ENCODE results near the gene BRAT1.

The BRAT1 gene

DNA sequence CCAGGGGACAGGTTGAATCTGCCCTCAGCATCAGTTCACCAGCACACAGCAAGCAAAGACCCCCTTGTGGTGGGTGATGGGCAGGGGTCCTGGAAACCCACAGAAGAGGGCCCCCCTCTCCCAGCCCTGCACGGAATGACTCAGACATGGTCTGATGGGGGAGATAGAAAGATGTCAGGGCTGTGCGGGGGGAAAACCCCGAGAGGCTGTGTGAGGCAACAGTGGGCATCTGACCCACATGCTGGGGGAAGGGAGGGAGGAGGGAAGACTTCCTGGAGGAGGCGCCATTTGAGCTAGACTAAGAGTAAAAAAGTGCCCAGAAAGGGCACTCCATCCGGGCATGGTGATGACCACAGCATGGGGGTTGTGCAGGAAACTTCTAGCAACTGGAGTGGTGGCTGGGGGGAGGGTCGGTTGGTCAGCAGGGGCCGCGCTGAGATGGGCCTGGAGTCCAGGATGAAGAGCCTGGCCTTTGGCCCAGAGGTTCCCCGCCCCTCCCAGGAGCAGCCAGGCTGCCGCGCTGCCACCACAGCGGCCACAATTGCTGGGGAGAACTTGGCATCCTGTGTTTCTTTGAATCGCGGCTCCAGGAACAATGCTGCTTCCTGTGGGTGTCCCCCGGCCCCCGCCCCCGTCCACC, 33.3 kb downstream of the BRAT1 start:
- no peak overlapping the region for H3K9ac ChIP-seq (ENCODE audit: low read length)
- H4K8ac ChIP-seq (ENCODE audit: low read depth, low read length) = no peak overlapping the region
- H2BK5ac ChIP-seq (ENCODE audit: low read length) = no peak overlapping the region
- H4K5ac ChIP-seq (ENCODE audit: low read length) = no peak overlapping the region
- no peak overlapping the region for H2AK5ac ChIP-seq (ENCODE audit: low read length)
- H3K4me3 ChIP-seq (ENCODE audit: low read length) = no peak overlapping the region
- no peak overlapping the region for H3K27ac ChIP-seq (ENCODE audit: low read depth, low read length)
- H3K4ac ChIP-seq (ENCODE audit: low read depth, low read length) = no peak overlapping the region
- H3K79me2 ChIP-seq (ENCODE audit: control insufficient read depth, insufficient read depth, low read length) = no peaks in the 10 kb centered on the region
- H3K18ac ChIP-seq (ENCODE audit: low read length) = no peak overlapping the region
- H3K4me1 ChIP-seq (ENCODE audit: control insufficient read depth, low read depth, low read length) = peaks cover 14% of the 10 kb centered on the region
- H2BK120ac ChIP-seq (ENCODE audit: low read depth, low read length) = no peak overlapping the region
- H3K56ac ChIP-seq (ENCODE audit: low read length) = no peak overlapping the region
- peaks cover 9% of the 10 kb centered on the region for H3K27me3 ChIP-seq (ENCODE audit: insufficient read depth, low read length, poor library complexity)
- no peaks in the 10 kb centered on the region for H3K36me3 ChIP-seq (ENCODE audit: control insufficient read depth, insufficient read depth, low read length)
- H3K79me1 ChIP-seq (ENCODE audit: low read length) = no peaks in the 10 kb centered on the region
- no peak for DNase-seq
- no peak overlapping the region for H3K23ac ChIP-seq (ENCODE audit: low read length)
- no CpG with 5 or more reads among the region's 17 CpGs for WGBS (ENCODE audit: extremely low coverage, insufficient coverage, low lambda C conversion rate)
- no peak overlapping the region for H2BK15ac ChIP-seq (replicated peaks; ENCODE audit: low read depth)
- no peak overlapping the region for H3K4me2 ChIP-seq (ENCODE audit: low read length)

DNA sequence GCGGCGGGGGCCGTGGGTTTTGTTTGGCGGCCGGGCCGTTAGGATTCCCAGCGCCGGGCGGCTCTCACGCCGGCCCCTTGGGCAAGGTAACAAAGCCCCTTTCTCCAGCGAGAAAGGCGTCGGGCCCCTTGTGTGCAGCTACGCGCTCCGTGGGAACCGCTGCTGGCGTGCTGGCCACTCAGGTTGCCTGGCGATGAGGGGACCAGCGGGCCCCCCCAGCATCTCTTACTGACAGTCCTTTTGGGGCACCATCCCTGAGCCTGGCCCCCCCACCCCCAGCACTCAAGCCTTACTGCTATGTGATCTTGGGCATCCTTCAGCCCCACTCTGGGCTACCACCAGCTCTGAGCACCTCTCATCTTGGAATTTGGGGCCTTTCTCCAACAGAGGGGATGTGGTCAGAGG, 34.0 kb downstream of the BRAT1 start:
- peaks cover 14% of the 10 kb centered on the region for H3K4me1 ChIP-seq (ENCODE audit: control insufficient read depth, low read depth, low read length)
- H4K5ac ChIP-seq (ENCODE audit: low read length) = no peak overlapping the region
- H3K27me3 ChIP-seq (ENCODE audit: insufficient read depth, low read length, poor library complexity) = peaks cover 9% of the 10 kb centered on the region
- H3K18ac ChIP-seq (ENCODE audit: low read length) = no peak overlapping the region
- H4K8ac ChIP-seq (ENCODE audit: low read depth, low read length) = no peak overlapping the region
- no peak overlapping the region for H3K9ac ChIP-seq (ENCODE audit: low read length)
- H2BK5ac ChIP-seq (ENCODE audit: low read length) = no peak overlapping the region
- no peak overlapping the region for H3K23ac ChIP-seq (ENCODE audit: low read length)
- H3K36me3 ChIP-seq (ENCODE audit: control insufficient read depth, insufficient read depth, low read length) = no peaks in the 10 kb centered on the region
- DNase-seq = no peak
- H2BK15ac ChIP-seq (replicated peaks; ENCODE audit: low read depth) = no peak overlapping the region
- H3K79me2 ChIP-seq (ENCODE audit: control insufficient read depth, insufficient read depth, low read length) = no peaks in the 10 kb centered on the region
- no peak overlapping the region for H3K4ac ChIP-seq (ENCODE audit: low read depth, low read length)
- no CpG with 5 or more reads among the region's 21 CpGs for WGBS (ENCODE audit: extremely low coverage, insufficient coverage, low lambda C conversion rate)
- H3K4me3 ChIP-seq (ENCODE audit: low read length) = no peak overlapping the region
- no peak overlapping the region for H3K4me2 ChIP-seq (ENCODE audit: low read length)
- H3K79me1 ChIP-seq (ENCODE audit: low read length) = no peaks in the 10 kb centered on the region
- H3K56ac ChIP-seq (ENCODE audit: low read length) = no peak overlapping the region
- no peak overlapping the region for H2BK120ac ChIP-seq (ENCODE audit: low read depth, low read length)
- no peak overlapping the region for H3K27ac ChIP-seq (ENCODE audit: low read depth, low read length)
- no peak overlapping the region for H2AK5ac ChIP-seq (ENCODE audit: low read length)

DNA sequence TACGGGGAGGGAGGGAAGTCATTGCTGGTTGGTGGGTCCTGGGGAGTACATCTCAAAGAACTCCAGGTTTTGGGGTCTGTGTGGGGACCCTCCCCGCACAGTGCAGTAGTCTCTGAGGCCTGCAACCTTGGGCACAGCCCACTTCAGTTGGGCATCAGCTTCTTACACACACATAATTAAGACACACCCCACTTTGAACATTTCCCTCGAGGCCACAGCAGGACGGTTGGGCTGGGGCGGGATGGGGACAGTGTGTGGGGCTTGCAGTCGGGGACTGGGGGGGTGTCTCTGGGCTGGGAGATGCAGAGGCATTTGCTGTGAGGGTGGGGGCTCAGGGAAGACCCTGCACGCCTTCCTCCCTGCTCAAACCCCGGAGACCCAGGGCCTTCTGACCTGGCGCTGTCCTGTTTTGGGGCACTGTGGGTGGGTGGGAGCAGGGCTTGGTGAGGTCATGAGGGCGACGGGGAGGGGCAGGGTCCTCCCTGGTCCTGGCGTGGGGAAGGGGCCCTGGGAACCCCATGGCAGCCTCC, 34.5 kb downstream of the BRAT1 start:
- H3K79me1 ChIP-seq (ENCODE audit: low read length) = no peaks in the 10 kb centered on the region
- H3K4me2 ChIP-seq (ENCODE audit: low read length) = peak overlapping the region; percentile 36
- no peak overlapping the region for H2BK120ac ChIP-seq (ENCODE audit: low read depth, low read length)
- no peak overlapping the region for H2BK15ac ChIP-seq (replicated peaks; ENCODE audit: low read depth)
- no peak overlapping the region for H3K4ac ChIP-seq (ENCODE audit: low read depth, low read length)
- H2AK5ac ChIP-seq (ENCODE audit: low read length) = no peak overlapping the region
- H3K56ac ChIP-seq (ENCODE audit: low read length) = peak overlapping the region; percentile 37
- no peak overlapping the region for H3K4me3 ChIP-seq (ENCODE audit: low read length)
- no peak overlapping the region for H4K5ac ChIP-seq (ENCODE audit: low read length)
- H3K36me3 ChIP-seq (ENCODE audit: control insufficient read depth, insufficient read depth, low read length) = no peaks in the 10 kb centered on the region
- peaks cover 9% of the 10 kb centered on the region for H3K27me3 ChIP-seq (ENCODE audit: insufficient read depth, low read length, poor library complexity)
- peak overlapping the region; percentile 51 for H3K9ac ChIP-seq (ENCODE audit: low read length)
- WGBS (ENCODE audit: extremely low coverage, insufficient coverage, low lambda C conversion rate) = no CpG with 5 or more reads among the region's 12 CpGs
- H3K4me1 ChIP-seq (ENCODE audit: control insufficient read depth, low read depth, low read length) = peaks cover 14% of the 10 kb centered on the region
- H3K18ac ChIP-seq (ENCODE audit: low read length) = no peak overlapping the region
- no peak overlapping the region for H4K8ac ChIP-seq (ENCODE audit: low read depth, low read length)
- no peak overlapping the region for H3K27ac ChIP-seq (ENCODE audit: low read depth, low read length)
- DNase-seq = no peak
- no peak overlapping the region for H3K23ac ChIP-seq (ENCODE audit: low read length)
- H2BK5ac ChIP-seq (ENCODE audit: low read length) = no peak overlapping the region
- H3K79me2 ChIP-seq (ENCODE audit: control insufficient read depth, insufficient read depth, low read length) = no peaks in the 10 kb centered on the region

DNA sequence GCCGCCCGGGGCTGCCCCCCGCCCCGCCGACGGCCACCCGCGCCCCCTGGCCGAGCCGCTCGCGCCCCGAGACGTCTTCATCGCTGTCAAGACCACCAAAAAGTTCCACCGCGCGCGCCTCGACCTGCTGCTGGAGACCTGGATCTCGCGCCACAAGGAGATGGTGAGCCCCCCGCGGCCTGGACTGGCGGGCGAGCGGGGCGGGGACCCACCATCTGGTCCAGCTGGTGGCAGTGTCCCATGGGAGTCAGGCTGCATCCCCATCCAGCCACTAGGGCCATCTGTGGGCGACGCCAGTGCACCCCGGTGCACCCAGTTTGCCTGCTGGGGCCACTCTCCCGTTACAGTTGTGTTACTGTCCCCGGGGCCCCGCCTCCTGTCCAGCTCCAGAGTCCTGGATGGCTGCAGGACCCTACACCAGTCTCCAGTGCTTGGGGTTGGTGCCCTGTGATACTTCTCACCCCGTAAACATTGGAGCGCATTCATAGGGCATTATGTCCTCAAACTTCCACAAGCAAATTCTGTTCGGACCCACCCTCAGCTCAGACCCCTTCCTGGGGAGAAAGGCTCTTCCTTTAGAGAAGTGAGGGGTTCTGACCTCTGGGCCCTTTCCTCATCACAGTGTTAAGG, 35.1 kb downstream of the BRAT1 start:
- no peak for DNase-seq
- no peak overlapping the region for H3K4me3 ChIP-seq (ENCODE audit: low read length)
- WGBS (ENCODE audit: extremely low coverage, insufficient coverage, low lambda C conversion rate) = no CpG with 5 or more reads among the region's 37 CpGs

DNA sequence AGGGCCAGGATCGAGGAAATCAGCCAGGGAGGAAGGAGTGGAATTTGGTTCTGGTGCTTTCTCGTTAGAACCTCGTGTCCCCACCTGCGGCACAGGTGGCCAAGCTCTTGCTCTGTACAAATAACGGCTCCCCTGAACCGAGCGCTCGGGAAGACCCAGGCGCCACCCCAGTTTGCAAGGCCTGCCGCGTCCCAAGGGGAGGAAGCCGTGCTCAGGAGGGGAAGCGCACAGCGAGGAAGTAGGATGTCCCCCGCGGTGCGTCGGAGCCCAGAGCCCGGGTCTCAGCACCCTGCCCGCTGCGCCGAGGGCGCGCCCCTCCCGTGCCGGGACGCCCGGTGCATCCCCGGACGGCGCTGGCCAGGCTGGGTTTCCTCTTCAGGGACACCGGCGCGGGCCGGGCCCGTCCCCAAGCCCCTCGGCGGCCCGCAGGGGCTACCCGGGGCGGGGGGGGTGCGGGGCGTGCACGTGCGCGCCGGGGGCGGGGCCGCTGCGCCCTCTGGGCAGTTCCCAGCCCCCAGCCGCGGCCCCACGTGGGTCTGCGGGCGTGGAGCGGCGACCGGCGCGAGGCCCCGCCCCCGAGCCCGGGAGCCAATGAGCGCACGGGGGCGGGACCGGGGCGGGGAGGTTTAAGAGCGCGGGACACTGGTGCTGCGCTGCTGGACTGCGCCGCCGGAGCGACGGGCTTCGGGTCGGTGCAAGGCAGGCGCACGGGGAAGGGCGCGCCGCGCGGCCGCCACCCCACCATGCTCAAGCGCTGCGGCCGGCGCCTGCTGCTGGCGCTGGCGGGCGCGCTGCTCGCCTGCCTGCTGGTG, 36.0 kb downstream of the BRAT1 start, which contains the start of gene LFNG:
Gene LFNG (plus strand): TSS at position 656 of the 812 bp plus-strand sequence. CDS start 88 bp downstream, at position 744.
- Histone ChIP-seq H3K9ac (ENCODE audit: low read length) (peak within 1 kb of the TSS; percentile 56), H3K27ac (ENCODE audit: low read depth, low read length) (no peak within 1 kb of the TSS)
- WGBS (ENCODE audit: extremely low coverage, insufficient coverage, low lambda C conversion rate) = no CpG with 5 or more reads among the region's 95 CpGs

More for the DNA sequence above, 35.1 kb downstream of the BRAT1 start:
- no peak overlapping the region for H3K23ac ChIP-seq (ENCODE audit: low read length)
- H3K79me2 ChIP-seq (ENCODE audit: control insufficient read depth, insufficient read depth, low read length) = no peaks in the 10 kb centered on the region
- H3K9ac ChIP-seq (ENCODE audit: low read length) = peak overlapping the region; percentile 51
- peak overlapping the region; percentile 37 for H3K56ac ChIP-seq (ENCODE audit: low read length)
- no peak overlapping the region for H2BK120ac ChIP-seq (ENCODE audit: low read depth, low read length)
- no peak overlapping the region for H3K27ac ChIP-seq (ENCODE audit: low read depth, low read length)
- H2BK5ac ChIP-seq (ENCODE audit: low read length) = no peak overlapping the region
- no peak overlapping the region for H3K4ac ChIP-seq (ENCODE audit: low read depth, low read length)
- H2BK15ac ChIP-seq (replicated peaks; ENCODE audit: low read depth) = no peak overlapping the region
- H3K79me1 ChIP-seq (ENCODE audit: low read length) = no peaks in the 10 kb centered on the region
- H3K4me1 ChIP-seq (ENCODE audit: control insufficient read depth, low read depth, low read length) = peaks cover 14% of the 10 kb centered on the region
- peak overlapping the region; percentile 36 for H3K4me2 ChIP-seq (ENCODE audit: low read length)
- no peak overlapping the region for H4K8ac ChIP-seq (ENCODE audit: low read depth, low read length)
- H3K27me3 ChIP-seq (ENCODE audit: insufficient read depth, low read length, poor library complexity) = peaks cover 9% of the 10 kb centered on the region
- no peak overlapping the region for H3K18ac ChIP-seq (ENCODE audit: low read length)
- no peaks in the 10 kb centered on the region for H3K36me3 ChIP-seq (ENCODE audit: control insufficient read depth, insufficient read depth, low read length)
- no peak overlapping the region for H2AK5ac ChIP-seq (ENCODE audit: low read length)
- no peak overlapping the region for H4K5ac ChIP-seq (ENCODE audit: low read length)

More for the DNA sequence above, 36.0 kb downstream of the BRAT1 start, which contains the start of gene LFNG:
- no peaks in the 10 kb centered on the region for H3K79me1 ChIP-seq (ENCODE audit: low read length)
- peak; percentile 90 for DNase-seq
- H3K18ac ChIP-seq (ENCODE audit: low read length) = peak within 1 kb of the TSS; percentile 7
- H2AK5ac ChIP-seq (ENCODE audit: low read length) = no peak within 1 kb of the TSS
- no peaks in the 10 kb centered on the region for H3K79me2 ChIP-seq (ENCODE audit: control insufficient read depth, insufficient read depth, low read length)
- H3K4me2 ChIP-seq (ENCODE audit: low read length) = peak within 1 kb of the TSS; percentile 77
- H4K8ac ChIP-seq (ENCODE audit: low read depth, low read length) = no peak within 1 kb of the TSS
- peak within 1 kb of the TSS; percentile 82 for H3K56ac ChIP-seq (ENCODE audit: low read length)
- no peak within 1 kb of the TSS for H3K4ac ChIP-seq (ENCODE audit: low read depth, low read length)
- H4K5ac ChIP-seq (ENCODE audit: low read length) = no peak within 1 kb of the TSS
- no peak within 1 kb of the TSS for H2BK120ac ChIP-seq (ENCODE audit: low read depth, low read length)
- H2BK5ac ChIP-seq (ENCODE audit: low read length) = no peak within 1 kb of the TSS
- no peak within 1 kb of the TSS for H3K23ac ChIP-seq (ENCODE audit: low read length)
- peak within 1 kb of the TSS; percentile 32 for H3K4me3 ChIP-seq (ENCODE audit: low read length)
- H3K27me3 ChIP-seq (ENCODE audit: insufficient read depth, low read length, poor library complexity) = peaks cover 9% of the 10 kb centered on the region
- H2BK15ac ChIP-seq (replicated peaks; ENCODE audit: low read depth) = no peak within 1 kb of the TSS
- H3K4me1 ChIP-seq (ENCODE audit: control insufficient read depth, low read depth, low read length) = peaks cover 14% of the 10 kb centered on the region
- no peaks in the 10 kb centered on the region for H3K36me3 ChIP-seq (ENCODE audit: control insufficient read depth, insufficient read depth, low read length)
